ENCODE measurements around the gene TRIM51.
"Not testable (repeated sequence)": the region's sequence is repeated elsewhere in the genome, so short reads cannot be mapped to it uniquely, and the experiment has no call there.

The TRIM51 gene

DNA sequence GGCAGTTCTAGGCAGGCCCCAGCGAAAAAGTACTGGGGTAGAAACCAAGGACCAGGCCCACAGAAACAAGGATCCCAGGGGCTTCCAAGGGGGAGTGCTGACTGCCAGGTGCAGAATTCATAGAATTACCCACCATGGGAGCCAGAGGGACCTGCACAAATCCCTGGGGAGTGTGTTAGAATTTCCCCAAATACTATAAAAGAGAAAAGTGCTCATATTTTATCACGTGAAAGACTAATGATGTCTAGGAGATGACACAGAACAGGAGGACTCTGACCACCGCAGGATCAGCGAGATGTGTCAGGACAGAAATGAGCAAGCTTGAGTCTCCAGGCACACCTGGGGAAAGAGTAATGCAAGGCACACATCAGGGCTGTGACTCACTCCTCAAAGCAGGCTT is 15.7 kb upstream of the TRIM51 start:
- H2BK120ac ChIP-seq (ENCODE audit: low read depth, low read length); H3K4me1 ChIP-seq (ENCODE audit: control insufficient read depth, low read depth, low read length); H3K4ac ChIP-seq (ENCODE audit: low read depth, low read length); H3K23ac ChIP-seq (ENCODE audit: low read length); H3K79me2 ChIP-seq (ENCODE audit: control insufficient read depth, insufficient read depth, low read length); H3K18ac ChIP-seq (ENCODE audit: low read length); H2AK5ac ChIP-seq (ENCODE audit: low read length); H3K36me3 ChIP-seq (ENCODE audit: control insufficient read depth, insufficient read depth, low read length); H4K8ac ChIP-seq (ENCODE audit: low read depth, low read length); H3K27ac ChIP-seq (ENCODE audit: low read depth, low read length); H2BK15ac ChIP-seq (replicated peaks; ENCODE audit: low read depth); H3K4me3 ChIP-seq (ENCODE audit: low read length); H2BK5ac ChIP-seq (ENCODE audit: low read length); H3K27me3 ChIP-seq (ENCODE audit: insufficient read depth, low read length, poor library complexity); DNase-seq; H4K5ac ChIP-seq (ENCODE audit: low read length); H3K9ac ChIP-seq (ENCODE audit: low read length); H3K4me2 ChIP-seq (ENCODE audit: low read length); H3K79me1 ChIP-seq (ENCODE audit: low read length); H3K56ac ChIP-seq (ENCODE audit: low read length): not testable (repeated sequence)
- WGBS (ENCODE audit: extremely low coverage, insufficient coverage, low lambda C conversion rate): no CpG with 5 or more reads among the region's 4 CpGs

DNA sequence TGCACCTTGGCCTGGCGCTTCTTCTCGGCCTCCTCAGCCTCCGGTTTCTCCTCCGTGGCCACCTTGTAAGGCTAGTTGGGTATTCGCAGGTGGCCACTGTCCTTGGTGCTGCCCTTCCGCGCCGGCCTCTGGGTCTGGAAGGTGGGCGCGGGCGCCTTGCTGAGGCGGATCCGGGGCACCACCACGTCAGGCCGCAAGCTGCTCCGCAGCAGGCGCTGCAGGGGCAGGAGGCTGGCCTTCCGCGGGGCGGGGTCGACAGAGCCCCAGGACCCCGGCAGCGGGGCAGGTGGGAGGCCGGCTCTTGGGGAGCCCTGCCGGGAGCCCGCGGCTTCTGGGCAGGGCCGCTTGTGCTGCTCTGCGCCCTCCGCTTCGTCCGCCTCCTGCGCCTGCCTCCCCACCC is 10.4 kb upstream of the TRIM51 start:
- H3K4ac ChIP-seq (ENCODE audit: low read depth, low read length); H3K4me1 ChIP-seq (ENCODE audit: control insufficient read depth, low read depth, low read length); H3K9ac ChIP-seq (ENCODE audit: low read length); H3K27ac ChIP-seq (ENCODE audit: low read depth, low read length); H4K8ac ChIP-seq (ENCODE audit: low read depth, low read length); H3K18ac ChIP-seq (ENCODE audit: low read length); H3K23ac ChIP-seq (ENCODE audit: low read length); H2BK120ac ChIP-seq (ENCODE audit: low read depth, low read length); DNase-seq; H3K27me3 ChIP-seq (ENCODE audit: insufficient read depth, low read length, poor library complexity); H3K79me1 ChIP-seq (ENCODE audit: low read length); H3K56ac ChIP-seq (ENCODE audit: low read length); H2AK5ac ChIP-seq (ENCODE audit: low read length); H3K4me3 ChIP-seq (ENCODE audit: low read length); H2BK5ac ChIP-seq (ENCODE audit: low read length); H3K36me3 ChIP-seq (ENCODE audit: control insufficient read depth, insufficient read depth, low read length); H4K5ac ChIP-seq (ENCODE audit: low read length); H3K4me2 ChIP-seq (ENCODE audit: low read length); H2BK15ac ChIP-seq (replicated peaks; ENCODE audit: low read depth); H3K79me2 ChIP-seq (ENCODE audit: control insufficient read depth, insufficient read depth, low read length): not testable (repeated sequence)
- WGBS (ENCODE audit: extremely low coverage, insufficient coverage, low lambda C conversion rate): no CpG with 5 or more reads among the region's 33 CpGs

DNA sequence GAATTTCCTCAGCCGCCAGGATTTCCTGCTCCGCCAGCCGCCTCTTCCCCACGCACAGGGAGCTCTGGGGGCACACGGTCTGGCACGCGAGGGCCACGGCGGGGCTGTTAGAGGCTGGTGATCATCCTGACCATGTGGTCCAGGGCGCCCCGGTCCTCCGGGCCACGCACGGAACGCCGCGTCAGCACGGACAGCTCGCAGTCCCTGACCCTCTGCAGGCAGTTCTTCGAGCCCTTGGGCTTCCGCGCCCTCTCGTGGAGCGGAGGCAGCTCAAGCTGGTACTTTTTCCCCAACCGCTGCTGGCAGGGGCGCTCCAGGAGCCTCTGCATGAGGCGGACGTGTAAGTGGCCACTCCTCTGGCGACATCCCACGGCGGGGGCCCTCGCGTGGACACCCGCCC is 10.0 kb upstream of the TRIM51 start:
- H4K5ac ChIP-seq (ENCODE audit: low read length); H3K4me3 ChIP-seq (ENCODE audit: low read length); H3K18ac ChIP-seq (ENCODE audit: low read length); H4K8ac ChIP-seq (ENCODE audit: low read depth, low read length); DNase-seq; H3K27ac ChIP-seq (ENCODE audit: low read depth, low read length); H3K9ac ChIP-seq (ENCODE audit: low read length); H3K4ac ChIP-seq (ENCODE audit: low read depth, low read length); H3K23ac ChIP-seq (ENCODE audit: low read length); H3K79me2 ChIP-seq (ENCODE audit: control insufficient read depth, insufficient read depth, low read length); H3K36me3 ChIP-seq (ENCODE audit: control insufficient read depth, insufficient read depth, low read length); H2BK15ac ChIP-seq (replicated peaks; ENCODE audit: low read depth); H3K4me2 ChIP-seq (ENCODE audit: low read length); H3K56ac ChIP-seq (ENCODE audit: low read length); H3K4me1 ChIP-seq (ENCODE audit: control insufficient read depth, low read depth, low read length); H2BK120ac ChIP-seq (ENCODE audit: low read depth, low read length); H3K79me1 ChIP-seq (ENCODE audit: low read length); H3K27me3 ChIP-seq (ENCODE audit: insufficient read depth, low read length, poor library complexity); H2BK5ac ChIP-seq (ENCODE audit: low read length); H2AK5ac ChIP-seq (ENCODE audit: low read length): not testable (repeated sequence)
- no CpG with 5 or more reads among the region's 34 CpGs for WGBS (ENCODE audit: extremely low coverage, insufficient coverage, low lambda C conversion rate)

DNA sequence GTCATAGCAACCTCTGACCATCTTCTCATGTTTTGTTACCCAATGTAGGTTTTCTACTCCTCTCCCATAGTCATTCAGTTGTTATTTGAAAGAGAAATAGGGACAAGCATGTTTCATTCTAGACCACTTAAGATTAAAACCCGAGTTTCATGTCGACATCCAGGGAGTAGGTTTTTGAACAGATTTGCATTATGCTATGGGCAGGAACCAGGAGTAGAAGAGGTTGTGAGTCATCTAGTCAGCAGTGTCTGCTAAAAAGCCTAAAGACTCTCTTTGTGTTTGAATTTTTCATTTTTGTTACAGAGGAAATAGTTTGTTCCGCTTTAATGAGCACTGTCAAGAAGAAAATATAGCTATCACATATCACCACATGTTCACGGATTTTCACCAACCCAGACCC is 1.9 kb downstream of the TRIM51 start:
- H2AK5ac ChIP-seq (ENCODE audit: low read length); H3K23ac ChIP-seq (ENCODE audit: low read length); DNase-seq; H3K9ac ChIP-seq (ENCODE audit: low read length); H3K18ac ChIP-seq (ENCODE audit: low read length); H2BK120ac ChIP-seq (ENCODE audit: low read depth, low read length); H3K79me2 ChIP-seq (ENCODE audit: control insufficient read depth, insufficient read depth, low read length); H2BK15ac ChIP-seq (replicated peaks; ENCODE audit: low read depth); H3K4me2 ChIP-seq (ENCODE audit: low read length); H3K27ac ChIP-seq (ENCODE audit: low read depth, low read length); H3K79me1 ChIP-seq (ENCODE audit: low read length); H3K27me3 ChIP-seq (ENCODE audit: insufficient read depth, low read length, poor library complexity); H4K5ac ChIP-seq (ENCODE audit: low read length); H2BK5ac ChIP-seq (ENCODE audit: low read length); H3K36me3 ChIP-seq (ENCODE audit: control insufficient read depth, insufficient read depth, low read length); H4K8ac ChIP-seq (ENCODE audit: low read depth, low read length); H3K56ac ChIP-seq (ENCODE audit: low read length); H3K4me1 ChIP-seq (ENCODE audit: control insufficient read depth, low read depth, low read length); H3K4ac ChIP-seq (ENCODE audit: low read depth, low read length); H3K4me3 ChIP-seq (ENCODE audit: low read length): not testable (repeated sequence)
- WGBS (ENCODE audit: extremely low coverage, insufficient coverage, low lambda C conversion rate): no CpG with 5 or more reads among the region's 4 CpGs

DNA sequence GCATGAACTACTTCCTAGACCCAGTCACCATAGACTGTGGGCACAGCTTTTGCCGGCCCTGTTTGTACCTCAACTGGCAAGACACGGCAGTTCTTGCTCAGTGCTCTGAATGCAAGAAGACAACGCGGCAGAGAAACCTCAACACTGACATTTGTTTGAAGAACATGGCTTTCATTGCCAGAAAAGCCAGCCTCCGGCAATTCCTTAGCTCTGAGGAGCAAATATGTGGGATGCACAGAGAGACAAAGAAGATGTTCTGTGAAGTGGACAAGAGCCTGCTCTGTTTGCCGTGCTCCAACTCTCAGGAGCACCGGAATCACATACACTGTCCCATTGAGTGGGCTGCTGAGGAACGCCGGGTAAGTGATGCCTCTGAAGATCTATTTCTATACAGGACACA is 2.4 kb downstream of the TRIM51 start:
- H3K27me3 ChIP-seq (ENCODE audit: insufficient read depth, low read length, poor library complexity); H2BK120ac ChIP-seq (ENCODE audit: low read depth, low read length); H3K79me1 ChIP-seq (ENCODE audit: low read length); H4K5ac ChIP-seq (ENCODE audit: low read length); H3K18ac ChIP-seq (ENCODE audit: low read length); H3K23ac ChIP-seq (ENCODE audit: low read length); H4K8ac ChIP-seq (ENCODE audit: low read depth, low read length); H3K4me2 ChIP-seq (ENCODE audit: low read length); H3K56ac ChIP-seq (ENCODE audit: low read length); H2BK5ac ChIP-seq (ENCODE audit: low read length); H3K79me2 ChIP-seq (ENCODE audit: control insufficient read depth, insufficient read depth, low read length); H3K4ac ChIP-seq (ENCODE audit: low read depth, low read length); H2BK15ac ChIP-seq (replicated peaks; ENCODE audit: low read depth); H3K4me3 ChIP-seq (ENCODE audit: low read length); H3K4me1 ChIP-seq (ENCODE audit: control insufficient read depth, low read depth, low read length); DNase-seq; H3K36me3 ChIP-seq (ENCODE audit: control insufficient read depth, insufficient read depth, low read length); H3K9ac ChIP-seq (ENCODE audit: low read length); H3K27ac ChIP-seq (ENCODE audit: low read depth, low read length); H2AK5ac ChIP-seq (ENCODE audit: low read length): not testable (repeated sequence)
- WGBS (ENCODE audit: extremely low coverage, insufficient coverage, low lambda C conversion rate): no CpG with 5 or more reads among the region's 9 CpGs

DNA sequence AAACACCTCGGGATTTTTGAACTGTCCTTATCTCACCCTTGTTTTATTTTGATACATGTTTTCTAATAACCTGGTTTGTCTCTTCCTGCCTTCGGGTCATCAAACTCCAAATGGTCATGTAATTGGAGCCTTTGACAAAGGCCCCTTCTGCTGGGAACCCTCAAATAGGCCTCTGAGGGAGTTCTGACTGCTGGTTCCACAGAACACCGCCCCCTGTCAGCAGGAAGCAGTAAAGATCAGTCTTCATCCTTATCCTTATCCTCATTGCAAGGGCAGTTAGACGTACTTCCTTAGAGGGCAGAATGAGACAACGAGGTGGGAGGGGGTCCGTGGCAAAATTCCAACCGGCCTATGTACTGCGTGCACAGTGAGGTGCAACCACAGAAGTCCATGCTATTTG is 12.1 kb downstream of the TRIM51 start:
- peak; percentile 3 for DNase-seq
- no peaks in the 10 kb centered on the region for H3K27me3 ChIP-seq (ENCODE audit: insufficient read depth, low read length, poor library complexity)

More for the DNA sequence above, 12.1 kb downstream of the TRIM51 start:
- Histone ChIP-seq H4K8ac (ENCODE audit: low read depth, low read length) (no peak overlapping the region), H3K18ac (ENCODE audit: low read length) (no peak overlapping the region), H2BK120ac (ENCODE audit: low read depth, low read length) (no peak overlapping the region), H3K79me2 (ENCODE audit: control insufficient read depth, insufficient read depth, low read length) (no peaks in the 10 kb centered on the region), H3K4me3 (ENCODE audit: low read length) (no peak overlapping the region), H3K9ac (ENCODE audit: low read length) (no peak overlapping the region), H3K27ac (ENCODE audit: low read depth, low read length) (no peak overlapping the region), H3K23ac (ENCODE audit: low read length) (no peak overlapping the region), H3K4ac (ENCODE audit: low read depth, low read length) (no peak overlapping the region), H3K4me2 (ENCODE audit: low read length) (no peak overlapping the region), H3K36me3 (ENCODE audit: control insufficient read depth, insufficient read depth, low read length) (no peaks in the 10 kb centered on the region), H3K79me1 (ENCODE audit: low read length) (no peaks in the 10 kb centered on the region), H2BK15ac (replicated peaks; ENCODE audit: low read depth) (no peak overlapping the region), H2AK5ac (ENCODE audit: low read length) (no peak overlapping the region), H3K56ac (ENCODE audit: low read length) (no peak overlapping the region), H2BK5ac (ENCODE audit: low read length) (no peak overlapping the region), H4K5ac (ENCODE audit: low read length) (no peak overlapping the region), H3K4me1 (ENCODE audit: control insufficient read depth, low read depth, low read length) (no peaks in the 10 kb centered on the region)
- WGBS (ENCODE audit: extremely low coverage, insufficient coverage, low lambda C conversion rate): no CpG with 5 or more reads among the region's 8 CpGs
